Stimulated activated CD4-positive, alpha-beta T cell treated with anti-CD3 and anti-CD28 coated beads, Interleukin-4, amount 100 ng/mL, for 48 hours (primary cell): Measurements from ENCODE around the gene CADPS.
A peak's percentile ranks its signal among the peaks of the same experiment; 100 is the strongest.

Experiments
- DNase-seq, 2 donors: peaks; one replicate each; pipeline ENCODE4 v3.0.0-alpha.2; 2020; ENCODE audit warnings: low read depth in 2 of 2

CADPS gene

GRCh38 chr3:62688812-62689211 lies 186.4 kb downstream of the CADPS start:
- DNase-seq, result no peak

- no peak for DNase-seq
Measured at GRCh38 chr3:62688050-62688449, 187.2 kb downstream of the CADPS start.

- DNase-seq, result no peak
Measured at GRCh38 chr3:62686503-62687294, 188.5 kb downstream of the CADPS start.

- no peak for DNase-seq
Measured at GRCh38 chr3:62682826-62683225, 192.4 kb downstream of the CADPS start.

GRCh38 chr3:62679988-62680387 lies 195.2 kb downstream of the CADPS start:
- no peak for DNase-seq

GRCh38 chr3:62678841-62679240 lies 196.4 kb downstream of the CADPS start:
- DNase-seq, result no peak

- DNase-seq, result no peak
Measured at GRCh38 chr3:62677926-62678325, 197.3 kb downstream of the CADPS start.

- no peak for DNase-seq
Measured at GRCh38 chr3:62676689-62677271, 198.4 kb downstream of the CADPS start.

GRCh38 chr3:62675492-62675891 lies 199.7 kb downstream of the CADPS start:
- DNase-seq, result no peak

GRCh38 chr3:62672988-62673313 lies 202.3 kb downstream of the CADPS start:
- DNase-seq, result no peak

- no peak for DNase-seq
Measured at GRCh38 chr3:62672270-62672987, 202.8 kb downstream of the CADPS start.

- no peak for DNase-seq
Measured at GRCh38 chr3:62670351-62670750, 204.9 kb downstream of the CADPS start.

- DNase-seq, result no peak
Measured at GRCh38 chr3:62669161-62669560, 206.1 kb downstream of the CADPS start.

GRCh38 chr3:62667714-62668113 lies 207.5 kb downstream of the CADPS start:
- DNase-seq, result no peak

GRCh38 chr3:62665627-62666437 lies 209.4 kb downstream of the CADPS start:
- DNase-seq, result peak; percentile 6 to 25

- no peak for DNase-seq
Measured at GRCh38 chr3:62662677-62663076, 212.5 kb downstream of the CADPS start.

GRCh38 chr3:62659660-62660059 lies 215.6 kb downstream of the CADPS start:
- no peak for DNase-seq

GRCh38 chr3:62655691-62656063 lies 219.5 kb downstream of the CADPS start:
- no peak for DNase-seq

- no peak for DNase-seq
Measured at GRCh38 chr3:62655056-62655690, 220.0 kb downstream of the CADPS start.

GRCh38 chr3:62653796-62654195 lies 221.4 kb downstream of the CADPS start:
- no peak for DNase-seq

- no peak for DNase-seq
Measured at GRCh38 chr3:62647711-62648110, 227.5 kb downstream of the CADPS start.

GRCh38 chr3:62644493-62644892 lies 230.7 kb downstream of the CADPS start:
- no peak for DNase-seq
